ENCODE data around the gene CES2.
A peak's percentile ranks its signal among the peaks of the same experiment; 100 is the strongest.
"Not testable (repeated sequence)": the region's sequence is repeated elsewhere in the genome, so short reads cannot be mapped to it uniquely, and the experiment has no call there.

CES2 gene, protein sequence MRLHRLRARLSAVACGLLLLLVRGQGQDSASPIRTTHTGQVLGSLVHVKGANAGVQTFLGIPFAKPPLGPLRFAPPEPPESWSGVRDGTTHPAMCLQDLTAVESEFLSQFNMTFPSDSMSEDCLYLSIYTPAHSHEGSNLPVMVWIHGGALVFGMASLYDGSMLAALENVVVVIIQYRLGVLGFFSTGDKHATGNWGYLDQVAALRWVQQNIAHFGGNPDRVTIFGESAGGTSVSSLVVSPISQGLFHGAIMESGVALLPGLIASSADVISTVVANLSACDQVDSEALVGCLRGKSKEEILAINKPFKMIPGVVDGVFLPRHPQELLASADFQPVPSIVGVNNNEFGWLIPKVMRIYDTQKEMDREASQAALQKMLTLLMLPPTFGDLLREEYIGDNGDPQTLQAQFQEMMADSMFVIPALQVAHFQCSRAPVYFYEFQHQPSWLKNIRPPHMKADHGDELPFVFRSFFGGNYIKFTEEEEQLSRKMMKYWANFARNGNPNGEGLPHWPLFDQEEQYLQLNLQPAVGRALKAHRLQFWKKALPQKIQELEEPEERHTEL

DNA sequence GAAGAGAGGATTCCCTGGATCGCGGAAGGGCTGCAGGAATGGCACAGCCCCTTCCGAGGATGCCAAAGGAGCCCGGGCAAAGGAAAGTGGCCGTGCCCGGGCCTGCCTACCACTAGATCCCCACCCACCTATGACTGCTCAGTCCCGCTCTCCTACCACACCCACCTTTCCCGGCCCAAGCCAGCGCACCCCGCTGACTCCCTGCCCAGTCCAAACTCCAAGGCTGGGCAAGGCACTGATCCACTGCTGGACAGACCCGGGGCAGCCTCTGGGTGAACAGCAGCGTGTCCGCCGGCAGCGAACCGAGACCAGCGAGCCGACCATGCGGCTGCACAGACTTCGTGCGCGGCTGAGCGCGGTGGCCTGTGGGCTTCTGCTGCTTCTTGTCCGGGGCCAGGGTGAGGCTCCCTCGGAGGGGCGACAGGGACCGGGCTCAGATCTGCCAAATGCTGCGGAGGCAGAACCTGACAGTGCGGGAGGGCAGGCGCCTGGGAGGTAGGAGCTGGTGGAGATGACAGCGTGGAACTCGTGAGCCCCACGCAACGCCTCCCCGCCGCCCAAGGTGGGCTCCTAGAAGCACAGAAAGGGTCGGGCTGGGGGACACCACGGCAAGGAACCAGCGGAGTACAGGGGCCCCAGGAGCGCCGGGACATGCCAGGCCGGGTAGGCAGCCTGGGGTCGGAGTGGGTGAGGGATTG, at the start of gene CES2:
Gene CES2, plus strand, starts transcription at position 203 of the 698 bp plus-strand sequence. Its CDS starts 120 bp downstream, at position 323.
- Mint-ChIP-seq H3K4me1 (ENCODE audit: low read depth) (peaks cover 35% of the 10 kb centered on the region), H3K36me3 (ENCODE audit: low read depth) (peaks cover 35% of the 10 kb centered on the region)

DNA sequence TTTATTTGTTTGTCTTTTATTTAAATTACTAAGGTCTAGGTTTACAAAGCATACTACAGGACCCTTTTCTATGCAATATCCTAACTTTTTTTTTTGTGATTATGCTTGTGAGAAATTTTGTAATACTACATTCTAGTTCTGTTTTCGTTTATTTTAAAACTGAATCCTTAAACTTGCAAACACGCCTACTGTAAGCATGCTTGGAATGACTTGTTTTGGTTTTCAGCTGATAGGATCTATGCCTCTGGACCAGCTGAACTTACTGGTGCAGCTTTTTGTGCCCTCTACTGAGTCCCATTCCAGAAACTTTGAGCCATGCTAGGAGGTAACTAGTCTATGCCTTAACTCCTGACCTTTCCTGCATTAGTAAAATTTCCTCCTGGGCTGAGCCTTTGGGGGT, 49.0 kb upstream of the CES2 start:
- Mint-ChIP-seq H3K27me3 (ENCODE audit: low read depth) (no peaks in the 10 kb centered on the region), H3K9me3 (no peaks in the 10 kb centered on the region), H3K36me3 (ENCODE audit: low read depth) (peaks cover 32% of the 10 kb centered on the region), H3K4me3 (no peak overlapping the region), H3K27ac (no peak overlapping the region), H3K4me1 (ENCODE audit: low read depth) (peaks cover 32% of the 10 kb centered on the region)
- no peak for DNase-seq (ENCODE audit: low spot score)

More for the DNA sequence above, at the start of gene CES2:
- no peak for DNase-seq (ENCODE audit: low spot score)
- Mint-ChIP-seq H3K27me3 (ENCODE audit: low read depth) (no peaks in the 10 kb centered on the region), H3K4me3 (peak within 1 kb of the TSS; percentile 95), H3K27ac (peak within 1 kb of the TSS; percentile 92), H3K9me3 (no peaks in the 10 kb centered on the region)

DNA sequence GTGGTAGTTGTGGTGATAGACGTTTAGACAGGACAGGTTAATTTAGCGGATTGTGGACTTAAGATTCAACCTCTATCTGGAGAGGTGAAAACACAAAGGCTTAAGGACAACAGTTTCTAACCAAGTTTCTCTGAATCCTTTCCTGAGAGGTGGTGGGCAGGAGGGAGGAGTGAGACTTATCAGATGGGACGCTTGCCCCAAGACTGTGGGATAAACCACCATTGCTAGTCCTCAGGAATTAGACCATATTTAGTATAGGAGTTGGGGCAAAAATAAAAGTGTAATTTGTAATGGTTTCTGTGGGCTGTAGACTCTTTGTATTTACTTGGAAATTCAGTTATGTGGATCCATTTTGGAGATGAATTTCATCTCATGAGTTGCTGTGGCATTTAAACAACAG, 48.4 kb upstream of the CES2 start:
- Mint-ChIP-seq H3K9me3 (no peaks in the 10 kb centered on the region), H3K4me1 (ENCODE audit: low read depth) (peaks cover 27% of the 10 kb centered on the region), H3K27me3 (ENCODE audit: low read depth) (no peaks in the 10 kb centered on the region), H3K36me3 (ENCODE audit: low read depth) (peaks cover 34% of the 10 kb centered on the region), H3K27ac (no peak overlapping the region), H3K4me3 (no peak overlapping the region)
- no peak for DNase-seq (ENCODE audit: low spot score)

DNA sequence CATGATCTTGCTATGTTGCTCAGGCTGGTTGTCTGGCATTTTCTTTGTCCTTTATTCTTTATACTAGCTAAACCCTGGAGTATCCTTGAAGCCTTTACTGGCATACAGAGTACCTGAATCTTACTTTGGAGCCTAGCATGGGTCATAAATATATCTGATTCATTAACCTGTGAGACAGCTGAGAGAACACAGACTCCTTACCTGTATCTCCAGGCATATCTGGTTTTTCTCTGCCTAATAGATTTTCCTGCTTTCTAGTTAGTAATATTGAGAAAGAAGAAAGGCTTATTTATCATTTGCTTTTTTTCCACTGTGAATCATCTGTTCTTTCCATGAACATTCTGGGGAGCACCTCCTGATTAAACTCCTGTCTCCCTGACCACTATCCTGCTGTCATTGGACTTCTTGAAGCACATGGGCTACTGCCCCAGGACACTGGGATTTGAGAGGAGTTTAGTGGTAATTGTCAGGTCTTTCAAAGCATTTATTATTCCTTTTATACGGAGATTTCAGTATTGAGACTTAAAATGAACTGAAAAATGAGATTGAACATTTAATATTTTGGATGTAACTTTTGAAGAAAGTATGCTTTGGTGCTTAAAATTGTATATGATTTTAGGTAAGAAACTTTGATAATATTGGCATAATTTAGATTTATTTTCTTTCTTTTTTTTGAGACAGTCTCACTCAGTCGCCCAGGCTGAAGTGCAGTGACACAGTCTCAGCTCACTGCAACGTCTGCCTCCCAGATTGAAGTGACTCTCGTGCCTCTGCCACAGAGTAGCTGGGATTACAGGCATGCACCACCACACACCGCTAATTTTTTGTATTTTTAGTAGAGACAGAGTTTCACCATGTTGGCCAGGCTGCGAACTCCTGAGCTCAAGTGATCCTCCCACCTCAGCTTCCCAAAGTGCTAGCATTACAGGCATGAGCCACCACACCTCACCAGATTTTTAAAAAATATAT, 46.4 kb upstream of the CES2 start:
- no peak overlapping the region for H3K27ac Mint-ChIP-seq
- peaks cover 29% of the 10 kb centered on the region for H3K4me1 Mint-ChIP-seq (ENCODE audit: low read depth)
- DNase-seq (ENCODE audit: low spot score): no peak
- H3K27me3 Mint-ChIP-seq (ENCODE audit: low read depth): no peaks in the 10 kb centered on the region
- no peak overlapping the region for H3K4me3 Mint-ChIP-seq
- H3K9me3 Mint-ChIP-seq: no peaks in the 10 kb centered on the region
- H3K36me3 Mint-ChIP-seq (ENCODE audit: low read depth): peaks cover 37% of the 10 kb centered on the region

DNA sequence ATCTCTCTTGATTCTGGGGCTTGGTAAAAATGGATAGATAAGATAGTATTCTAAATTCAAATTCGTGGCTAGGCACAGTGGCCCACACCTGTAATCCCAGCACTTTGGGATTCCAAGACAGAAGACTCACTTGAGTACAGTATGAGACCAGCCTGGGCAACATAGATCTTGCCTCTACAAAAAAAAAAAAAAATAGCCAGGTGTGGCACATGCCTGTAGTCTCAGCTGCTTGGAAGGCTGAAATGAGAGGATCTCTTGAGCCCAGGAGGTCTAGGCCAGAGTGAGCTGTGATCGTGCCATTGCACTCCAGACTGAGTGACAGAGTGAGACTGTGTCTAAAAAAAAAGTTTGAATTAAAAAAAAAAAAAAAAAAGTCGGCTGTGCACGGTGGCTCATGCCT, 45.7 kb upstream of the CES2 start:
- no peak for DNase-seq (ENCODE audit: low spot score)
- Mint-ChIP-seq H3K4me1 (ENCODE audit: low read depth) (peaks cover 29% of the 10 kb centered on the region), H3K27me3 (ENCODE audit: low read depth) (no peaks in the 10 kb centered on the region), H3K4me3 (no peak overlapping the region), H3K9me3 (no peaks in the 10 kb centered on the region), H3K36me3 (ENCODE audit: low read depth) (peaks cover 33% of the 10 kb centered on the region), H3K27ac (no peak overlapping the region)

DNA sequence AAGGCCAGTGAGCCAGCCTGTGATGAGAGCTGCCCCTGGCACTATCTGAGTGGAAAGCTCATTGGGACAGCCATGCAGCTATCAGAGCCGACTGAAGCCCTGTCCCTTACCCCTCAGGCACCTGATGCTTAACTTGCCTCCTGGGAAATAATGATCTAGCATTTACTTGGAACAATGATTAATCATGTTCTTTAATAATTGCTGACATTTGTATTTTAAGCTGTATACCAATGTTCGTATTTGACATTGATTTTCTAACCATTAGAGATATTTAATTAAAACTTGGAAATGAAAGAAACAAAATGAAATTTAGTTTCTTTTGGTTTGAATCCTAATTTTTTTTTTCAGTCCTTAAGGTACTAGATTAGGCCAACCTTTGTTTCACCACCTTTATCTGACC, 44.5 kb upstream of the CES2 start:
- no peak for DNase-seq (ENCODE audit: low spot score)
- H3K4me1 Mint-ChIP-seq (ENCODE audit: low read depth): peaks cover 21% of the 10 kb centered on the region
- H3K27me3 Mint-ChIP-seq (ENCODE audit: low read depth): no peaks in the 10 kb centered on the region
- H3K36me3 Mint-ChIP-seq (ENCODE audit: low read depth): peaks cover 23% of the 10 kb centered on the region
- H3K27ac Mint-ChIP-seq: no peak overlapping the region
- no peaks in the 10 kb centered on the region for H3K9me3 Mint-ChIP-seq
- H3K4me3 Mint-ChIP-seq: no peak overlapping the region

DNA sequence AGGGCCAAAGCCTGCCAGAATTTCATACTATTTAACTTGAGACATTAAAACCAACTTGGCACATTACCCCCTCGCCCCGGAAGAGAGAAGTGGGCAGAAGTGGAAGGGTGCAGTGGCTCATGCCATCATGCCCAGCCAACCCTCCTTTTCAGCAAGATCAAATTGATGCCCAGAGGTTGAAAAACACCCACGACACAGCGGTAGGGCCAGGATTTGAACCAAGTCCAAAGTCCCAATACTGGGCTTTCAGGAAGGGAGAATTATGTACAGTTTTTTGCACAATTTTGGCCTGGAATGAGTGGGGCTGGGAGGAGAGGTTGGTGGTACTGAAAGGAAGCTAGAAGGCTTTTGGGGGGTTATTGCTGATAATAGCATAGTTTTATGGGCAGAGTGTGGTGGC, 44.0 kb upstream of the CES2 start:
- H3K27ac Mint-ChIP-seq: no peak overlapping the region

DNA sequence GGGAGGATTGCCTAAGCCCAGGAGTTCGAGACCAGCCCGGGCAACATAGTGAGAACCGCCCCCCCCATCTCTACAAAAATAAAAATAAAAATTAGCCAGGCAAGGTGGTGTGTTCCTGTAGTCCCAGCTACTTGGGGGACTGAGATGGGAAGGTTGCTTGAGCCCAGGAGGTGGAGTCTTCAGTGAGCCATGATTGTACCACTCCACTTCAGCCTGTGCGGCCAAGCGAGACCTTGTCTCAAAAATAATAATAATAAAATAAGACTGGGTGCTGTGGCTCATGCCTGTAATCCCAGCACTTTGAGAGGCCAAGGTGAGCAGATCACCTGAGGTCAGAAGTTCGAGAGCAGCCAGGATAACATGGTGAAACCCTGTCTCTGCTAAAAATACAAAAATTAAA, 43.5 kb upstream of the CES2 start:
- no peak overlapping the region for H3K4me3 Mint-ChIP-seq
- no peak for DNase-seq (ENCODE audit: low spot score)
- no peaks in the 10 kb centered on the region for H3K27me3 Mint-ChIP-seq (ENCODE audit: low read depth)
- H3K4me1 Mint-ChIP-seq (ENCODE audit: low read depth): peaks cover 14% of the 10 kb centered on the region
- H3K9me3 Mint-ChIP-seq: no peaks in the 10 kb centered on the region
- peaks cover 18% of the 10 kb centered on the region for H3K36me3 Mint-ChIP-seq (ENCODE audit: low read depth)
- H3K27ac Mint-ChIP-seq: no peak overlapping the region

More for the DNA sequence above, 44.0 kb upstream of the CES2 start:
- Mint-ChIP-seq H3K4me1 (ENCODE audit: low read depth) (peaks cover 18% of the 10 kb centered on the region), H3K9me3 (no peaks in the 10 kb centered on the region), H3K27me3 (ENCODE audit: low read depth) (no peaks in the 10 kb centered on the region), H3K36me3 (ENCODE audit: low read depth) (peaks cover 22% of the 10 kb centered on the region), H3K4me3 (no peak overlapping the region)
- no peak for DNase-seq (ENCODE audit: low spot score)

DNA sequence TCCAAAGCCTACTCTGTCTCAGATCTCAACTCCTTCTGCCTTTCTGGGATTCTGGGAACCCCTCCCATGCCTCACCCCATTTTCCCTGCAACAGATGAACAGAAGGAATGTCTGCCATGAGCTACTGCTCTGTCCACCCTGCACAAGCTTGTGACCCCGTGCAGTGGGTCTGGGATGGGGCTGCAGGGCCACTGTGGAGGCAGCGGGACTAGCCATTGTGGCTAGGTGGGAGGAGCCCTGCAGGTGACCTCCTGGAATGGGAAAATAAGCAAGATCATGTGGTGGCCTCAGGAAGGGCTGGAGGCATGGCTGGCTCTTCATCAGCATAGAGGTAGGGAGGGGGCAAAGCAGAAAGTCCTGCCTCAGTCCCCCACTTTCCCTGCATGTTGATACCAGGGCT, 41.3 kb upstream of the CES2 start:
- no peak for DNase-seq (ENCODE audit: low spot score)
- Mint-ChIP-seq H3K9me3 (no peaks in the 10 kb centered on the region), H3K27me3 (ENCODE audit: low read depth) (no peaks in the 10 kb centered on the region), H3K4me1 (ENCODE audit: low read depth) (peaks cover 6% of the 10 kb centered on the region), H3K27ac (no peak overlapping the region), H3K4me3 (no peak overlapping the region), H3K36me3 (ENCODE audit: low read depth) (peaks cover 9% of the 10 kb centered on the region)

DNA sequence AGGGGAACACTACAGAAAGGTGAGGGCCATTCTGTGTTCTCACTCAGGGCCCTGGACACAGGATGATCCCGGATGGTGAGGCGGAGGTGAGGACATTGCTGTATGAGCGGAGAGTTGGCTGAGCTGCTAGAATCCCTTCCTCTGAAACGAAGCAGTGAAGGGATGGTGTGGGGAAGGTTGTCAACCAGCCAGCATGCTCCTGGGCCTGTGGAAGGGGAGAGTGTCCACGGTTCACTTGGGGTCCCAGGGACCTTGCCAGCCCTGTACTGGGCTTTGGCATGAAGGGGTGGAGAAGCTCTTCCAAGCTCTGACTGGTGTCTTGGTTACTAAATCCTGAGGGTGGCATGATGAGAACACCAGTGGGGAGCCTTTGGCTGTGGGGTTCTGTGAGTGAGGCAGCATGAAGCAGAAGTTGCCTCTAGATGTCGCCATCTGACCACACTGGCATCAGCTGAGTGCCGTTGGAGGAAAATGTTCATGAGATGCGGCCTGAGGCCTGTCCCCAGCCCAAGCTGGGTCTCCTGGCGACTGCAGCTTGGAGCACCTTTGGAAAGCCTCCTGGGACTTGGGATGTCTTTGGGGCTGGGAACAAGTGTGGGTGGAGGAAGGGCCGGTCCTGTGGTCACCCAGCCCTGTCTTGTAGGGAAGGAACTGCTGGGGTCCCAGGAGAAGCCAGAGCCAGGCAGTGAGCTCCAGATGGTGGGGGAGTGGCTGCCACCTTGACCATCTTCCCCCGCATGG, 40.2 kb upstream of the CES2 start:
- Mint-ChIP-seq H3K4me1 (ENCODE audit: low read depth) (peaks cover 6% of the 10 kb centered on the region), H3K27me3 (ENCODE audit: low read depth) (no peaks in the 10 kb centered on the region), H3K9me3 (no peaks in the 10 kb centered on the region), H3K36me3 (ENCODE audit: low read depth) (peaks cover 6% of the 10 kb centered on the region), H3K27ac (peak overlapping the region; percentile 7), H3K4me3 (no peak overlapping the region)
- peak; percentile 55 for DNase-seq (ENCODE audit: low spot score)

DNA sequence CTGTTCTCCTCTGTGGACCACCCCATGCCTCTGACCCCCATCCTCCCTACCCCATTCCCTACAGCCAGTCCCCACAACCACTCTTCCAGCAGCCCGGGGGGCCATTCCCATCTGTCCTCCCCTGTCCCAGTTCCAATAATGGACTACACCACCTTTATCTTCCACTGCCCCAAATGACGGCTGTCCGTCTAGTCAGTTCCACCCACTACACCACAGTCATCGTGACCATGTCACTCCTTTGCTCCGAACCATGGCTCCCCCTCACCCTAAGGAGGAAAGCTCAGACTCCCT, 39.7 kb upstream of the CES2 start:
- Mint-ChIP-seq H3K4me3 (no peak overlapping the region), H3K4me1 (ENCODE audit: low read depth) (peaks cover 6% of the 10 kb centered on the region), H3K27me3 (ENCODE audit: low read depth) (no peaks in the 10 kb centered on the region), H3K27ac (no peak overlapping the region), H3K36me3 (ENCODE audit: low read depth) (peaks cover 6% of the 10 kb centered on the region), H3K9me3 (no peaks in the 10 kb centered on the region)
- DNase-seq (ENCODE audit: low spot score): no peak

DNA sequence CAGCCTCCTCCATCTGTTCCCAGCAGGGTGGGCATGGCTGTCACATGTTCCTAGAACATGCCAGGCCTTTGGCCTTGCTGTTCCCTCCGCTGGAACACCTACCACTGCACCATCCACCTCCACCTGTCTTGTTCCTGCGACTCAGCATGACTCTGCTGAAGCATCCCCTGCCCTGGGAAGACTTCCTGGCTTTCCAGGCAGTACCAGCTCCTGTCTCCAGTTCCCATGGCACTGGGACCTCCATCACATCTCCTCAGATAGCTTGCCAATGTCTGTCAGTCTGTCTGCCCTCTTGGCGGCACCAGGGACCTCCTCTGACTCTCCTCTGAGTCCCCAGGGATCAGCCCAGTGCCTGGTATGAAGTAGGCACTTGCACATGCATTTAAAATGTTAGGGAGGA, 39.3 kb upstream of the CES2 start:
- Mint-ChIP-seq H3K27ac (no peak overlapping the region), H3K36me3 (ENCODE audit: low read depth) (peaks cover 6% of the 10 kb centered on the region)

DNA sequence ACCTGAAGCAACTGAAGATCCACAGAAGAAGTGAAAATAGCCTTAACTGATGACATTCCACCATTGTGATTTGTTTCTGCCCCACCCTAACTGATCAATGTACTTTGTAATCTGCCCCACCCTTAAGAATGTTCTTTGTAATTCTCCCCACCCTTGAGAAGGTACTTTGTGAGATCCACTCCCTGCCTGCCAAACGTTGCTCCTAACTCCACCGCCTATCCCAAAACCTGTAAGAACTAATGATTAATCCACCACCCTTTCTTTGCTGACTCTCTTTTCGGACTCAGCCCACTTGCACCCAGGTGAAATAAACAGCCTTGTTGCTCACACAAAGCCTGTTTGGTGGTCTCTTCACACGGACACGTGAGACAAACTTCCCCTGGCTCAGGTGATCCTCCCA, 38.6 kb upstream of the CES2 start:
- H3K27me3 Mint-ChIP-seq (ENCODE audit: low read depth); H3K36me3 Mint-ChIP-seq (ENCODE audit: low read depth); DNase-seq (ENCODE audit: low spot score); H3K4me1 Mint-ChIP-seq (ENCODE audit: low read depth); H3K4me3 Mint-ChIP-seq; H3K9me3 Mint-ChIP-seq; H3K27ac Mint-ChIP-seq: not testable (repeated sequence)

More for the DNA sequence above, 39.3 kb upstream of the CES2 start:
- DNase-seq (ENCODE audit: low spot score): no peak
- Mint-ChIP-seq H3K27me3 (ENCODE audit: low read depth) (no peaks in the 10 kb centered on the region), H3K9me3 (no peaks in the 10 kb centered on the region), H3K4me1 (ENCODE audit: low read depth) (peaks cover 6% of the 10 kb centered on the region), H3K4me3 (no peak overlapping the region)

All from T-helper 2 cell treated with Interferon-gamma antibody and Interleukin-4, amounts not matched to agents 5 μg/mL and 100 μg/mL, for 36 hours (primary cell).